GM12873 (cell line): ENCODE results near the gene PRIMA1.

Source experiments
- TF ChIP-seq, protein P1 (sequence below): IDR thresholded peaks from 2 replicates; pipeline ENCODE4 v1.5.1; 2012; ENCODE audit warnings: low read depth, mild to moderate bottlenecking, moderate library complexity, low read length, control low read depth; ENCODE audit not compliant: insufficient read depth; ENCODE audit errors: missing control alignments

Gene PRIMA1

DNA sequence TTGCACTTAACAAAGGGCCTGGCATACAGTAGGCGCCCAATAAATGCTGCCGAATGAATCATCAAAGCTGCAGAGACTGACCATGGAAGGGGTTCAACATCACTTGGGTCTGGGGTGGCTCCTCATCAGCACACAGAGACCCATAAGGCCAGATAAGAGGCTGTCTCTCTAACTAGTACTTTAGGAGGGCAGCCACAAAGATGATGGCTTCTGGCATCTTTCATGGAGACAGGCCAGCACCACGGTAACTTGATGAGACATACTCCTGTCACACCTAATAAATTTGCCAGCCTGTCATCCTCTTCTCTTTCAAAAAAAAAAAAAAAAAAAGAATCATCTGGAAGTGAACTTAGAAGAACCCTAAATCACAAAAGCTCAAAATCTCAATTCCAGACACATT is 3.4 kb downstream of the PRIMA1 start:
- TF ChIP-seq, protein P1, sequence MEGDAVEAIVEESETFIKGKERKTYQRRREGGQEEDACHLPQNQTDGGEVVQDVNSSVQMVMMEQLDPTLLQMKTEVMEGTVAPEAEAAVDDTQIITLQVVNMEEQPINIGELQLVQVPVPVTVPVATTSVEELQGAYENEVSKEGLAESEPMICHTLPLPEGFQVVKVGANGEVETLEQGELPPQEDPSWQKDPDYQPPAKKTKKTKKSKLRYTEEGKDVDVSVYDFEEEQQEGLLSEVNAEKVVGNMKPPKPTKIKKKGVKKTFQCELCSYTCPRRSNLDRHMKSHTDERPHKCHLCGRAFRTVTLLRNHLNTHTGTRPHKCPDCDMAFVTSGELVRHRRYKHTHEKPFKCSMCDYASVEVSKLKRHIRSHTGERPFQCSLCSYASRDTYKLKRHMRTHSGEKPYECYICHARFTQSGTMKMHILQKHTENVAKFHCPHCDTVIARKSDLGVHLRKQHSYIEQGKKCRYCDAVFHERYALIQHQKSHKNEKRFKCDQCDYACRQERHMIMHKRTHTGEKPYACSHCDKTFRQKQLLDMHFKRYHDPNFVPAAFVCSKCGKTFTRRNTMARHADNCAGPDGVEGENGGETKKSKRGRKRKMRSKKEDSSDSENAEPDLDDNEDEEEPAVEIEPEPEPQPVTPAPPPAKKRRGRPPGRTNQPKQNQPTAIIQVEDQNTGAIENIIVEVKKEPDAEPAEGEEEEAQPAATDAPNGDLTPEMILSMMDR, result no peak

DNA sequence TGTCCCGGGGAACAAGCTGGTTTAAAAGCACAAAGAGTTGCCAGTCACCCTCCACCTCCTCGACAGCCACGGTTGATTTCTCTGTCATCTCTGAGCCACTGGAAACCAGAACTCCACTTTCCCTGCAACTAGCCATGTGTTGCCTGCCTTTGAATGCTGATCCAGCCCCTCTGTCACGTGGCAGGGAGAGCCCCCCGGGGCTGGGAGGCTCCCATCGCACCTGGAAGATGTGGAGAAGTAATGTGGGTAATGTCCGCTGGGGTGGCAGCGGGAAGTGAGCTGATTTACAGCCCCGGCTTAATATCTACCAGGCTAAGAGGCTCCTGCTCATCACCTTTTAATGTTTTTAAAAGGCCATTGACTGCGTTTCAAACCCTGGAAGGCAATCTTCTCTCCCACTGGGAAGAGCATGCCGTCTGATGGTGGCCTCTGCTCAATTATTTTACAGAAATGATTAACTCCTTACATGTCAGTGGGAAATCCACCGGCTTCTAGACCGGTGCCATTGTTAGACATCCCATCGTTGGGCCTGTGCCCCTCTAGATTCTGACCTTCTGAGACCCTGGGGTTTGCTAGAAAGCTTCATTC is 7.4 kb downstream of the PRIMA1 start:
- TF ChIP-seq, protein P1, result no peak

DNA sequence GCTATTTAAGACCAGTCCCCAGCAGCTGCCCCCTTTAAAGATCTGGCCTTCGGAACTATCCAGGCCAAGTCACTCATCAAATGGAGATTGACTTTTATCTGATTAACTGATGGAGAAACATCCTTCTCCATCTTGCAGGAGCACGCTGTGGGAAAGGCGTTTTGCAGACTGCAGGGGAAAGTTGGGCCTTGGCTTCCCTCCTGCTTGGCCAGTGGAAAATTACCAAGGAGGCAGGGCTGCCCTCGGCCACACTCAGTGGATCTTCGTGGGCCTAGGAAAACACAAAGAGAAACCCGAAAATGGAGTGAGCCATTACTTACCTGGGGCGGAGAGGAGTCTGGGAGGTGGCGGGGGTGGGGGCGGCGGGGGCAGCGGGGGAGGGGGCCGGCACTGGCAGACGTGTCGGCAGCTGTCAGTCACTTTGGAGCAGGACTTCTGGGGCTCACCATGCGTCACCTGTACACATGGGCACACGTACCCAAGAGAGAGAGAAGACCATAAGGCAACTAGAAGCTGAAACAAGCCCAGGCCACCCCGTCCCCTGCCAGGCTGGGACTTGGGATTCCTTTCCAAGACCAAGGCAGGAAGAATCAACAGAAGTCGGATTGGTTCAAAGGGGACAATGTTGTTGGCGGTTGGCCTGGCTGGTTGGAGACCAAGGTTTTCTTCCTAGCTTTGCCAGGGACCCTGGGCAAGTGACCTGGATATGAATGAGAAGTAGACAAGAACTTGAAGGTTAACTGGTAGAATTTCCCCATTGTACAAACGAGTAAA is 9.2 kb downstream of the PRIMA1 start:
- TF ChIP-seq, protein P1, result no peak

DNA sequence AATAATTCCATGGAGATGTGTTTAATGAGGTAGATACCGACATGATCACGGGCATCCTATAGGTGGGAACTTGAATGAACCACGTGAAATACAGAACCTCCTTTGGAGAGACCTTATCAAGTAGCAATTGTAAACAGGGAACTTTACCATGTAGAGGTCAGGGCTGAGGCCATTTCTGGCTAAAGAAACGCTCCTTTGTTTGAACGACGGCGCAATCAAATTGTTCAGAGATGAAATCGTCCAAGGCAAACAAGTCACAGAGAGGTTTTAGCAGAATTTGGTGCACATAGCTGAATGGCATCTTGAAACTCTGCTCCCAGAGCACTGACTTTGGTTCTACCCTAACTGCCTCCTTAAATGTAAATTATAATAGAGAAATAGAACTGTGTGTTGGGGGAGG is 9.8 kb downstream of the PRIMA1 start:
- TF ChIP-seq, protein P1, result no peak

DNA sequence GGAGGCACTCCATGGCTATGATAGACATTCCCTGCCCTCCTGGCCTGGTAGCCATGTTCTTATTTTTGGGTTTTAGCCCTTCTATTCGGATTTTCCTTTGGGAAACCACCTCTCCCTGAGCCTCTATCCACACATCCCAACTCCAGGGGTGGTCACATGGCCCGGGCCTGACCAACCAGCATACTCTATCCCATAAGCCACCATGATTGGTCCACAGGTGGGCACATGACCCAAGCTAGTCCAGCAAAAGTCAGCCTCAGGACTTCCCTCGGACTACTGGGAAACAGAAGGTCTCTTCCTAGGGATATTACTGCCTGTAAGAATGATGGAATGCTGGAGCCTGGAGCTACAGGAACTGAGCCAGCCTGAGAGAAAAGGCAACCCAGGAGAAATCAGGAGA is 12.5 kb downstream of the PRIMA1 start:
- TF ChIP-seq, protein P1, result no peak

DNA sequence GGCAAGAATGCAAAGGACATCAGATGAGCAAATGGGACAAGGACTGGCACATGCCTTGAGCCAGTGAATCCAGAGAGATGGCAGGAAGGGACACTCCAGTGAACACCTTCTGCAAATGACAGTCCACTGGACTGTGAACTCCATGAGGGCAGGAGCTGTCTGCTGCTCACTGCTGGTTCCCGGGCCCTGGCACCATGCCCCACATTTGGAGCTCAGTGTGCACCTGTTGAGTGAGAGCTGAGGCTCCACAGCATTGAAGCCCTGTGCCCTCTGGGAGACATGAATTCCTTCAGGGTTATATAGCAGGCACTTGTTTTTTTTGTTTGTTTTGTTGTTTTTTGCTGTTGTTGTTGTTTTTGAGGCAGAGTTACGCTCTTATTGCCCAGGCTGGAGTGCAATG is 13.1 kb downstream of the PRIMA1 start:
- TF ChIP-seq, protein P1, result no peak

DNA sequence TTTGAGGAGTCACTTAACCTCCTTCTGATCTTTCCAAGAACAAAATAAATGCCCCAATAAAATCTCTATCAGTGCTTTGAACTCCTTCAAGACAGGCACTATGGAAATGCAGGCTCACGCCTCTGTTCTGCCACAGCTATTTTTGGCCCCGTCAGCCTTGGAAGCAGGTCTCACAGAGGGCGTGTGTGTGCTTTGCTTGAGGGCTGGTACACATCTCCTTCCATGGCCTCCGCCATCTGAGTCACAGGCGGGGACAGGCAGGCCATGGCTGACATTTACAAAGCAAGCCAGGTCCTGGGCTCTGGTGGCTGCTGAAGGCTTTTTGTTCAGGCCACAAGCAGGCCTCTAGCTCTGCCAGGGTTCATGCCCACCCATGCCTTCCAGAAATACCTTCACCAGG is 16.0 kb downstream of the PRIMA1 start:
- TF ChIP-seq, protein P1, result no peak
